Measurements from ENCODE around the gene NPAS3. TPM values are rescaled to one million over a fixed set of nuclear protein-coding genes. Genes with fewer than 3 reads are reported as not detected.

NPAS3 gene
- total and polyA plus RNA-seq, 2 donors (not counting 3 experiments of a cell fraction or from before 2014, with no cell fraction given) = 0.10 to 0.13 TPM

GRCh38 chr14:33332497-33332896 lies 393.8 kb downstream of the NPAS3 start:
- TF ChIP-seq GATA2 (IDR thresholded peaks at IDR 0.05; ENCODE audit: insufficient read depth, insufficient read length, low read depth, low read length) = no peak
- TF ChIP-seq MYC (IDR thresholded peaks at IDR 0.05; ENCODE audit: low read depth, low read length) = no peak
- TF ChIP-seq FOS (IDR thresholded peaks at IDR 0.05; ENCODE audit: borderline replicate concordance, insufficient read depth, low read length) = no peak
- no peak for TF ChIP-seq JUN (IDR thresholded peaks at IDR 0.05; ENCODE audit: borderline replicate concordance, insufficient read depth, insufficient read length, low read depth)
- no peak for TF ChIP-seq EZH2 (IDR thresholded peaks at IDR 0.05; ENCODE audit: borderline replicate concordance, low read depth, low read length, severe bottlenecking)
- TF ChIP-seq MAX (IDR thresholded peaks at IDR 0.05; ENCODE audit: insufficient read depth, insufficient read length) = no peak
- no peak for TF ChIP-seq POLR2A (IDR thresholded peaks at IDR 0.05; ENCODE audit: low read depth, low read length)
- no peak for TF ChIP-seq POLR2AphosphoS5 (IDR thresholded peaks at IDR 0.05; ENCODE audit: insufficient read depth, low read depth, low read length)
- TF ChIP-seq CTCF (IDR thresholded peaks at IDR 0.05; ENCODE audit: extremely low read depth in 1 of 2, insufficient read depth in 1 of 2, low read depth in 1 of 2, low read length in 2 of 2) = no peak
- ChIA-PET POLR2A (no interaction called here), CTCF (no interaction called here)
- FAIRE-seq = no peak
- dilution Hi-C loops (cut with MboI; ENCODE audit: extremely low pct_ligation_motif_present, low sequenced_read_pairs) (no loop called here), intact Hi-C loops (cut with micrococcal nuclease) (no loop called here)
- Histone ChIP-seq H2AFZ (ENCODE audit: low read depth, low read length) (no peak overlapping the region), H4K20me1 (replicated peaks; ENCODE audit: control insufficient read depth, extremely low read depth, insufficient read depth, low read length) (no peaks in the 10 kb centered on the region), H3K36me3 (ENCODE audit: control insufficient read depth in 2 of 2, extremely low read depth in 1 of 2, insufficient read depth in 2 of 2, low read length in 2 of 2) (no peaks in the 10 kb centered on the region), H3K4me1 (ENCODE audit: control insufficient read depth, extremely low read depth, insufficient read depth, low read length) (no peaks in the 10 kb centered on the region), H3K27ac (ENCODE audit: insufficient read depth, low read depth, low read length) (no peak overlapping the region), H3K4me2 (ENCODE audit: insufficient read depth, low read length) (no peak overlapping the region), H3K9me1 (replicated peaks; ENCODE audit: control insufficient read depth, extremely low read depth, insufficient read depth, low read length) (no peaks in the 10 kb centered on the region), H3K27me3 (ENCODE audit: control insufficient read depth in 2 of 2, insufficient read depth in 2 of 2, low read length in 2 of 2) (no peaks in the 10 kb centered on the region), H3K9me3 (replicated peaks; ENCODE audit: control insufficient read depth, insufficient read depth, low read length) (no peaks in the 10 kb centered on the region), H3K9ac (replicated peaks; ENCODE audit: extremely low read depth, insufficient read depth, low read length) (no peak overlapping the region), H3K79me2 (ENCODE audit: control insufficient read depth, insufficient read depth, low read length) (no peaks in the 10 kb centered on the region), H3K4me3 (replicated peaks in 1 of 3; ENCODE audit: insufficient read depth in 1 of 3, low read depth in 1 of 3, low read length in 3 of 3) (no peak overlapping the region)
- DNase-seq (ENCODE audit: low read depth, low spot score) = no peak
- BruUV-seq (replicated peaks) = no TSS peak

All from endothelial cell of umbilical vein (primary cell).